SJSA1 (cell line): ENCODE data around the gene CYSLTR2. TPM values are rescaled to one million over a fixed set of nuclear protein-coding genes. Genes with fewer than 3 reads are reported as not detected.
A peak's percentile ranks its signal among the peaks of the same experiment; 100 is the strongest.

Source experiments
- DNase-seq, 2 experiments: peaks; one replicate each; pipeline ENCODE4 v3.0.0-alpha.2; 2015 to 2020; ENCODE audit warnings: low spot score in 2 of 2, low read depth in 1 of 2
- H3K27ac ChIP-seq: fragments of 250-450 bp; sonication (Bioruptor Pico); 2 replicates; pipeline ENCODE4 v1.5.1; 2020; ENCODE audit warnings: mild to moderate bottlenecking, moderate library complexity
- H3K27me3 ChIP-seq: fragments of 250-450 bp; sonication (Bioruptor Pico); replicated peaks from 2 replicates; pipeline ENCODE4 v1.5.1; 2020; ENCODE audit warnings: mild to moderate bottlenecking, moderate library complexity
- H3K36me3 ChIP-seq: fragments of 250-450 bp; sonication (Bioruptor Pico); 2 replicates; pipeline ENCODE4 v1.5.1; 2020; ENCODE audit warnings: mild to moderate bottlenecking
- H3K4me1 ChIP-seq: fragments of 250-450 bp; sonication (Bioruptor Pico); replicated peaks from 2 replicates; pipeline ENCODE4 v1.6.1; 2021; ENCODE audit warnings: mild to moderate bottlenecking
- H3K4me3 ChIP-seq: fragments of 250-450 bp; sonication (Bioruptor Pico); 2 replicates; pipeline ENCODE4 v1.5.1; 2020; ENCODE audit warnings: mild to moderate bottlenecking
- H3K9me3 ChIP-seq: fragments of 250-450 bp; sonication (Bioruptor Pico); replicated peaks from 2 replicates; pipeline ENCODE4 v1.5.1; 2020; ENCODE audit warnings: mild to moderate bottlenecking
- total RNA-seq: library from RNA; depleted of rRNA; stranded (reverse); fragments of >200 nt; shearing (Covaris generic); gene quantifications from 2 replicates; pipeline ENCODE4 v1.2.3, GENCODE V29; 2014; rRNA removed

Gene CYSLTR2
- total RNA-seq, 1 experiment from 2014 or later, result not detected

GRCh38 chr13:48749144-48749543 is 95.4 kb downstream of the CYSLTR2 start:
- Histone ChIP-seq H3K27ac (peak overlapping the region; percentile 33), H3K27me3 (no peaks in the 10 kb centered on the region), H3K4me1 (peaks cover 14% of the 10 kb centered on the region), H3K9me3 (no peaks in the 10 kb centered on the region), H3K4me3 (no peak overlapping the region), H3K36me3 (no peaks in the 10 kb centered on the region)
- DNase-seq, result no peak

- no peaks in the 10 kb centered on the region for H3K9me3 ChIP-seq
- peaks cover 14% of the 10 kb centered on the region for H3K4me1 ChIP-seq
- H3K36me3 ChIP-seq, result no peaks in the 10 kb centered on the region
- peak; percentile 90 to 91 for DNase-seq
- no peaks in the 10 kb centered on the region for H3K27me3 ChIP-seq
- H3K4me3 ChIP-seq, result no peak overlapping the region
- peak overlapping the region; percentile 33; the same call in 1 of the 2 replicates for H3K27ac ChIP-seq
Measured at GRCh38 chr13:48749699-48750473, 96.2 kb downstream of the CYSLTR2 start.

GRCh38 chr13:48750588-48751383 is 97.1 kb downstream of the CYSLTR2 start:
- H3K27ac ChIP-seq, result no peak overlapping the region

GRCh38 chr13:48760626-48761025 is 106.9 kb downstream of the CYSLTR2 start:
- H3K36me3 ChIP-seq, result no peaks in the 10 kb centered on the region
- no peak for DNase-seq
- no peak overlapping the region for H3K27ac ChIP-seq
- H3K27me3 ChIP-seq, result no peaks in the 10 kb centered on the region
- H3K4me1 ChIP-seq, result no peaks in the 10 kb centered on the region
- H3K9me3 ChIP-seq, result no peaks in the 10 kb centered on the region
- H3K4me3 ChIP-seq, result no peak overlapping the region

More at GRCh38 chr13:48750588-48751383, 97.1 kb downstream of the CYSLTR2 start:
- Histone ChIP-seq H3K36me3 (no peaks in the 10 kb centered on the region), H3K4me1 (peaks cover 14% of the 10 kb centered on the region), H3K9me3 (no peaks in the 10 kb centered on the region), H3K4me3 (no peak overlapping the region), H3K27me3 (no peaks in the 10 kb centered on the region)
- no peak for DNase-seq

Other genes with a start within 250 kb of the CYSLTR2 start
- gene LPAR6, start 240.8 kb upstream of the CYSLTR2 start, total RNA-seq, result 4.6 and 6.8 TPM in 2 replicates
- 9.3 and 9.4 TPM in 2 replicates for gene RCBTB2, start 120.8 kb upstream of the CYSLTR2 start, total RNA-seq